ENCODE measurements around the gene COL18A1. TPM values are rescaled to one million over a fixed set of nuclear protein-coding genes. Genes with fewer than 3 reads are reported as not detected.

The COL18A1 gene
- total and polyA plus RNA-seq, 7 donors, result 4.4 to 197 (median 39.7) TPM

GRCh38 chr21:45461369-45461750 lies 56.4 kb downstream of the COL18A1 start:
- TF ChIP-seq EP300 (IDR thresholded peaks at IDR 0.05) (no peak), CTCF (IDR thresholded peaks at IDR 0.05) (no peak), POLR2A (IDR thresholded peaks at IDR 0.05) (no peak), POLR2AphosphoS5 (IDR thresholded peaks at IDR 0.05) (no peak)
- DNase-seq, result peak; percentile 53
- Histone ChIP-seq H3K27me3 (no peaks in the 10 kb centered on the region), H3K4me3 (no peak overlapping the region), H3K36me3 (no peaks in the 10 kb centered on the region), H3K4me1 (peaks cover 0 to 49% (median 41%) of the 10 kb centered on the region in 4 donors), H3K9me3 (peaks cover 0 to 3% (median 0%) of the 10 kb centered on the region in 4 donors), H3K27ac (peak overlapping the region in 1 of 4 donors; percentile 59)
- intact Hi-C loops (cut with DNase I), result no loop called here
- 91 to 92% methylated on average over 5 of the region's 5 CpGs for WGBS, 2 donors

GRCh38 chr21:45461806-45462341 lies 56.9 kb downstream of the COL18A1 start:
- intact Hi-C loops (cut with DNase I), result no loop called here
- no peak for DNase-seq
- TF ChIP-seq POLR2A (IDR thresholded peaks at IDR 0.05) (no peak), POLR2AphosphoS5 (IDR thresholded peaks at IDR 0.05) (no peak), EP300 (IDR thresholded peaks at IDR 0.05) (no peak), CTCF (IDR thresholded peaks at IDR 0.05) (no peak)
- no peak overlapping the region for H3K27ac ChIP-seq
- no peak overlapping the region for H3K4me3 ChIP-seq
- peaks cover 0 to 3% (median 0%) of the 10 kb centered on the region in 4 donors for H3K9me3 ChIP-seq
- peaks cover 0 to 43% (median 36%) of the 10 kb centered on the region in 4 donors for H3K4me1 ChIP-seq
- no peaks in the 10 kb centered on the region for H3K36me3 ChIP-seq
- no peaks in the 10 kb centered on the region for H3K27me3 ChIP-seq

GRCh38 chr21:45463871-45464270 lies 58.9 kb downstream of the COL18A1 start:
- H3K9me3 ChIP-seq, result peaks cover 0 to 3% (median 0%) of the 10 kb centered on the region in 4 donors
- TF ChIP-seq EP300 (IDR thresholded peaks at IDR 0.05) (no peak), POLR2A (IDR thresholded peaks at IDR 0.05) (no peak), POLR2AphosphoS5 (IDR thresholded peaks at IDR 0.05) (no peak), CTCF (IDR thresholded peaks at IDR 0.05) (no peak)
- no peak overlapping the region for H3K4me3 ChIP-seq

GRCh38 chr21:45464309-45464708 lies 59.3 kb downstream of the COL18A1 start:
- 60 to 85% methylated on average over 5 of the region's 5 CpGs for WGBS, 2 donors
- no peak for TF ChIP-seq POLR2A (IDR thresholded peaks at IDR 0.05)
- no peak for TF ChIP-seq CTCF (IDR thresholded peaks at IDR 0.05)
- TF ChIP-seq POLR2AphosphoS5 (IDR thresholded peaks at IDR 0.05), result no peak
- TF ChIP-seq EP300 (IDR thresholded peaks at IDR 0.05), result no peak
- DNase-seq, result no peak
- Histone ChIP-seq H3K4me3 (no peak overlapping the region), H3K27ac (no peak overlapping the region), H3K4me1 (peaks cover 0 to 29% (median 18%) of the 10 kb centered on the region in 4 donors), H3K36me3 (peaks cover 0 to 8% (median 2%) of the 10 kb centered on the region in 4 donors), H3K9me3 (peaks cover 0 to 3% (median 0%) of the 10 kb centered on the region in 4 donors), H3K27me3 (no peaks in the 10 kb centered on the region)
- intact Hi-C loops (cut with DNase I), result no loop called here

More at GRCh38 chr21:45463871-45464270, 58.9 kb downstream of the COL18A1 start:
- 88 to 92% methylated on average over 7 of the region's 7 CpGs for WGBS, 2 donors
- Histone ChIP-seq H3K27me3 (no peaks in the 10 kb centered on the region), H3K27ac (no peak overlapping the region), H3K36me3 (peaks cover 0 to 7% (median under 1%) of the 10 kb centered on the region in 4 donors), H3K4me1 (peaks cover 0 to 33% (median 18%) of the 10 kb centered on the region in 4 donors)
- DNase-seq, result peak; percentile 62
- intact Hi-C loops (cut with DNase I), result no loop called here

All from sigmoid colon (tissue), 7 donors.